Measurements from ENCODE around the gene E2F8.

E2F8 gene

GRCh38 chr11:19183646-19184045 is 57.1 kb downstream of the E2F8 start:
- no peaks in the 10 kb centered on the region; the same call in 1 of the 2 replicates for H4K20me1 ChIP-seq (ENCODE audit: low read depth, low read length)
- H3K4me3 ChIP-seq (ENCODE audit: insufficient read depth, low read length, poor library complexity, severe bottlenecking), result no peak overlapping the region
- no peak overlapping the region for H3K4me2 ChIP-seq (ENCODE audit: low read depth, low read length, poor library complexity, severe bottlenecking)
- no peak overlapping the region for H2AFZ ChIP-seq (ENCODE audit: low read depth, low read length, severe bottlenecking)
- H3K9me3 ChIP-seq (ENCODE audit: insufficient read depth, low read length), result no peaks in the 10 kb centered on the region
- no peak overlapping the region for H3K27ac ChIP-seq (ENCODE audit: low read depth, low read length)
- no peaks in the 10 kb centered on the region for H3K9me2 ChIP-seq (replicated peaks; ENCODE audit: insufficient read depth, low read length)
- H3K27me3 ChIP-seq (ENCODE audit: low read length), result no peaks in the 10 kb centered on the region
- TF ChIP-seq, protein P1, sequence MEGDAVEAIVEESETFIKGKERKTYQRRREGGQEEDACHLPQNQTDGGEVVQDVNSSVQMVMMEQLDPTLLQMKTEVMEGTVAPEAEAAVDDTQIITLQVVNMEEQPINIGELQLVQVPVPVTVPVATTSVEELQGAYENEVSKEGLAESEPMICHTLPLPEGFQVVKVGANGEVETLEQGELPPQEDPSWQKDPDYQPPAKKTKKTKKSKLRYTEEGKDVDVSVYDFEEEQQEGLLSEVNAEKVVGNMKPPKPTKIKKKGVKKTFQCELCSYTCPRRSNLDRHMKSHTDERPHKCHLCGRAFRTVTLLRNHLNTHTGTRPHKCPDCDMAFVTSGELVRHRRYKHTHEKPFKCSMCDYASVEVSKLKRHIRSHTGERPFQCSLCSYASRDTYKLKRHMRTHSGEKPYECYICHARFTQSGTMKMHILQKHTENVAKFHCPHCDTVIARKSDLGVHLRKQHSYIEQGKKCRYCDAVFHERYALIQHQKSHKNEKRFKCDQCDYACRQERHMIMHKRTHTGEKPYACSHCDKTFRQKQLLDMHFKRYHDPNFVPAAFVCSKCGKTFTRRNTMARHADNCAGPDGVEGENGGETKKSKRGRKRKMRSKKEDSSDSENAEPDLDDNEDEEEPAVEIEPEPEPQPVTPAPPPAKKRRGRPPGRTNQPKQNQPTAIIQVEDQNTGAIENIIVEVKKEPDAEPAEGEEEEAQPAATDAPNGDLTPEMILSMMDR (IDR thresholded peaks at IDR 0.05; ENCODE audit: insufficient read depth, low read length, poor library complexity, severe bottlenecking), result no peak
- TF ChIP-seq EZH2phosphoT487 (conservative IDR thresholded peaks at IDR 0.05; ENCODE audit: low read length), result no peak
- H3K79me2 ChIP-seq (ENCODE audit: insufficient read depth, low read length), result no peaks in the 10 kb centered on the region
- no peak overlapping the region for H3K9ac ChIP-seq (ENCODE audit: low read length)
- H3K36me3 ChIP-seq (ENCODE audit: low read length), result no peaks in the 10 kb centered on the region
- no peaks in the 10 kb centered on the region for H3F3A ChIP-seq (ENCODE audit: insufficient read depth)

DNA sequence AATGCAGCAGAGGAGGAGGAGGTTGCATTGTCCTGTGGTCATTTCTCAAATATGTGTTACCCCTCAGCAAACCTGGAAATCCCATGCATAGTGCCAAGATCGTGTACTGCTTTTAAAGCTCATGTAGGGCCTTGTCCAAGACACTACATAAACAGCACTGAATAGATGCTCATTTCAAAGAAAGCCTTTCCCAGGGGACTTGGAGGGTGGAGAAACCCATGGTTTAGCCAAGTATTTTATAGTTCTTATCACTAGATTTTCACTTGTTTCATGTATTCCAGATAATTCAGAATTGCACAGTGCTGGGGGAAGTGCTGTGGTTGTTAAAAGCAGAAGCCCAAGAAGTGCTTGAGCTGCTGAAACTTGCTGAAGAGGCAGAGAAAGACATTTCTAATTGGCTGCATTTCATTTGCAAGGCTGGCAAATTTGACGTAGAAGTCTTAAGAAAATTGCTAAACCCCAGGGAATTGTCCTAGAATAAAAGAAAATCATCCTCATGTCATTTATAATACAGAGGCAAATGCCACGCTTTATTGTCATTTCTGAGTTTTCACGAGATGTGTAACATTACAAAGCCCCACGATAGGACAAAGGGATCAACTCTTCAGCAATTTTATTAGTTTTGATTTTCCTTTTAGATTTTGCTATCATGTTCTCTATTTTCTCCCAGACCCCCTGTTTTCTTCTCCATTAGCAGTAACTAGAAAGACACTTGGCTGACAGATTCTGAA is 59.0 kb downstream of the E2F8 start:
- H3K36me3 ChIP-seq (ENCODE audit: low read length), result peaks cover 6% of the 10 kb centered on the region
- no peak overlapping the region for H3K9ac ChIP-seq (ENCODE audit: low read length)
- H3K4me2 ChIP-seq (ENCODE audit: low read depth, low read length, poor library complexity, severe bottlenecking), result no peak overlapping the region
- no peak overlapping the region for H2AFZ ChIP-seq (ENCODE audit: low read depth, low read length, severe bottlenecking)
- H3F3A ChIP-seq (ENCODE audit: insufficient read depth), result peaks cover 4% of the 10 kb centered on the region; the same call in 1 of the 2 replicates
- no peak overlapping the region for H3K4me3 ChIP-seq (ENCODE audit: insufficient read depth, low read length, poor library complexity, severe bottlenecking)
- H3K9me3 ChIP-seq (ENCODE audit: insufficient read depth, low read length), result no peaks in the 10 kb centered on the region
- H3K27me3 ChIP-seq (ENCODE audit: low read length), result no peaks in the 10 kb centered on the region
- H3K79me2 ChIP-seq (ENCODE audit: insufficient read depth, low read length), result no peaks in the 10 kb centered on the region
- no peaks in the 10 kb centered on the region; the same call in 1 of the 2 replicates for H4K20me1 ChIP-seq (ENCODE audit: low read depth, low read length)
- H3K9me2 ChIP-seq (replicated peaks; ENCODE audit: insufficient read depth, low read length), result no peaks in the 10 kb centered on the region
- no peak overlapping the region for H3K27ac ChIP-seq (ENCODE audit: low read depth, low read length)
- TF ChIP-seq EZH2phosphoT487 (conservative IDR thresholded peaks at IDR 0.05; ENCODE audit: low read length), result no peak
- TF ChIP-seq, protein P1 (IDR thresholded peaks at IDR 0.05; ENCODE audit: insufficient read depth, low read length, poor library complexity, severe bottlenecking), result no peak

DNA sequence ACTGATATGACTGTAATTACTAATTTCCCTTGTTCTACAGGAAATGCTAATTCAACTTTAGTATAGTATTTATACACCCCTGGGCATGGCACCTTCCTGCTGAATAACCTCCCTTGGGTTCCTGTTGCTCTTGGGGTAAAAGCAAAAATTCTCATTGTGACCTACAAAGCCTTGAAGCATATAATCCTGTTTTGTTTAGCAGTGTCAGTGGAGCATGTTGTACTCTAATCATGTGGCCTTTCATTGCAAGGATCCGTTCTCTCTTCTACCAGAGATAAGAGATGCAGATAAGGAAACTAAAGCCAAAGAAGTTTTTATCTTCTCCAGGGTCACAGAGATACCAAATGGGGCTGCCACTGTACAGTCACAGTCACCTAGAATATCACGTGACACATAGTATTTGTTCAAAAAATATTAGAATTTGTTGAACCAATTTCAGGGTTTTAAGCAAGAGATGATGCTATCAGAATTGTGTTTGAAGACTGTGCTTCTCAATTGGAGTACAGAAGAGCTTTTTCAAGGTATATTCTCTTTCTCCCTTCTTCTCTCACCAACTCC is 64.0 kb downstream of the E2F8 start:
- Histone ChIP-seq H3K27me3 (ENCODE audit: low read length) (no peaks in the 10 kb centered on the region), H3K4me3 (ENCODE audit: insufficient read depth, low read length, poor library complexity, severe bottlenecking) (no peak overlapping the region), H3K79me2 (ENCODE audit: insufficient read depth, low read length) (no peaks in the 10 kb centered on the region), H3K4me2 (ENCODE audit: low read depth, low read length, poor library complexity, severe bottlenecking) (no peak overlapping the region), H3F3A (ENCODE audit: insufficient read depth) (peaks cover 4% of the 10 kb centered on the region; the same call in 1 of the 2 replicates), H2AFZ (ENCODE audit: low read depth, low read length, severe bottlenecking) (no peak overlapping the region), H3K9me3 (ENCODE audit: insufficient read depth, low read length) (no peaks in the 10 kb centered on the region), H4K20me1 (ENCODE audit: low read depth, low read length) (no peaks in the 10 kb centered on the region; the same call in 1 of the 2 replicates), H3K36me3 (ENCODE audit: low read length) (peaks cover 29% of the 10 kb centered on the region), H3K27ac (ENCODE audit: low read depth, low read length) (no peak overlapping the region), H3K9ac (ENCODE audit: low read length) (no peak overlapping the region), H3K9me2 (replicated peaks; ENCODE audit: insufficient read depth, low read length) (no peaks in the 10 kb centered on the region)
- TF ChIP-seq, protein P1 (IDR thresholded peaks at IDR 0.05; ENCODE audit: insufficient read depth, low read length, poor library complexity, severe bottlenecking), result no peak
- no peak for TF ChIP-seq EZH2phosphoT487 (conservative IDR thresholded peaks at IDR 0.05; ENCODE audit: low read length)

Data from SU-DHL-6 (cell line).